AG04450 (cell line): ENCODE measurements around the gene LTO1. TPM values are rescaled to one million over a fixed set of nuclear protein-coding genes. Genes with fewer than 3 reads are reported as not detected.
"Not testable (repeated sequence)": the region's sequence is repeated elsewhere in the genome, so short reads cannot be mapped to it uniquely, and the experiment has no call there.

Experiments used
- CTCF ChIA-PET: fragments of 300-600, 350-600 bp; formaldehyde crosslinking; extraction: SDS; loops from one replicate; lab custom pipeline; 2022; ENCODE audit warnings: antibody characterized with exemption, inconsistent platforms; lab: Charles Lee
- POLR2A ChIA-PET: fragments of 350-600 bp; formaldehyde crosslinking; extraction: SDS; loops from one replicate; lab custom pipeline; 2021; ENCODE audit warnings: antibody characterized with exemption, inconsistent platforms; lab: Yijun Ruan, JAX
- DNase-seq: peaks from one replicate; pipeline ENCODE4 v3.0.0-alpha.2; 2011; ENCODE audit warnings: low read depth, low spot score
- H3K27ac ChIP-seq: one replicate; pipeline ENCODE4 v1.5.1; 2012; ENCODE audit warnings: low read depth, low read length, control low read depth
- H3K27me3 ChIP-seq: one replicate; pipeline ENCODE4 v1.6.0; 2012; ENCODE audit warnings: low read length; ENCODE audit not compliant: control insufficient read depth, insufficient read depth
- H3K4me3 ChIP-seq: 2 replicates; pipeline ENCODE4 v1.5.1; 2011; ENCODE audit warnings: mild to moderate bottlenecking, low read depth, low read length, control low read depth
- H3K9me3 ChIP-seq: 2 replicates; pipeline ENCODE4 v1.5.1; 2012; ENCODE audit warnings: low read length; ENCODE audit not compliant: control insufficient read depth, insufficient read depth
- polyA plus RNA-seq: library from polyadenylated mRNA; depleted of rRNA; stranded (reverse); fragments of >200 nt; gene quantifications from 2 replicates; pipeline ENCODE4 v1.2.3, GENCODE V29; 2011
- TF ChIP-seq, protein P1 (sequence below): IDR thresholded peaks from 2 replicates; pipeline ENCODE4 v1.5.1; 2011; ENCODE audit warnings: low read depth, low read length, control low read depth, inconsistent platforms

The LTO1 gene
- polyA plus RNA-seq, 1 experiment, result 18.3 TPM

DNA sequence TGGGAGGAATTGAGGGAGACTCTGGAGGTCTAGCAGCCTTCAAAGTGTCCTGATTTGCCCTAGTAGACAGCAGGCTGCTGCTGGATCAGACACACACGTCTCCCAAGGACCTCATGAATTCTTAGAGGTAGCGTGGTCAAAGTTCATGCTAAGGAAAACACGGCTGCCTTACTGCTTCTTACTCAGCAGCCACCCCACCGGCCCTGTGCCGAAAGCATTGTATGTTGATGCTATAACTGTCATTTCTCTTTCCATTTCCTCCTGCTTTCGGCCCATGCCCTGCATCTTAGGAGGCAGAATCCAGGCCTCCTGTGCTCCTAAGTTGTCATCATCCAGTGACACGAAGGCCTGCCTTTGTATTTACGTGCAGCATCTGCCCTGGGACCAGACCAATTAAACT lies 44.7 kb downstream of the LTO1 start:
- H3K4me3 ChIP-seq, result no peak overlapping the region
- peaks cover 16% of the 10 kb centered on the region for H3K9me3 ChIP-seq
- no peak for DNase-seq
- peaks cover 3% of the 10 kb centered on the region for H3K27me3 ChIP-seq
- no peak overlapping the region for H3K27ac ChIP-seq
- POLR2A ChIA-PET, result no interaction called here
- CTCF ChIA-PET, result no interaction called here
- TF ChIP-seq, protein P1, sequence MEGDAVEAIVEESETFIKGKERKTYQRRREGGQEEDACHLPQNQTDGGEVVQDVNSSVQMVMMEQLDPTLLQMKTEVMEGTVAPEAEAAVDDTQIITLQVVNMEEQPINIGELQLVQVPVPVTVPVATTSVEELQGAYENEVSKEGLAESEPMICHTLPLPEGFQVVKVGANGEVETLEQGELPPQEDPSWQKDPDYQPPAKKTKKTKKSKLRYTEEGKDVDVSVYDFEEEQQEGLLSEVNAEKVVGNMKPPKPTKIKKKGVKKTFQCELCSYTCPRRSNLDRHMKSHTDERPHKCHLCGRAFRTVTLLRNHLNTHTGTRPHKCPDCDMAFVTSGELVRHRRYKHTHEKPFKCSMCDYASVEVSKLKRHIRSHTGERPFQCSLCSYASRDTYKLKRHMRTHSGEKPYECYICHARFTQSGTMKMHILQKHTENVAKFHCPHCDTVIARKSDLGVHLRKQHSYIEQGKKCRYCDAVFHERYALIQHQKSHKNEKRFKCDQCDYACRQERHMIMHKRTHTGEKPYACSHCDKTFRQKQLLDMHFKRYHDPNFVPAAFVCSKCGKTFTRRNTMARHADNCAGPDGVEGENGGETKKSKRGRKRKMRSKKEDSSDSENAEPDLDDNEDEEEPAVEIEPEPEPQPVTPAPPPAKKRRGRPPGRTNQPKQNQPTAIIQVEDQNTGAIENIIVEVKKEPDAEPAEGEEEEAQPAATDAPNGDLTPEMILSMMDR, result no peak

DNA sequence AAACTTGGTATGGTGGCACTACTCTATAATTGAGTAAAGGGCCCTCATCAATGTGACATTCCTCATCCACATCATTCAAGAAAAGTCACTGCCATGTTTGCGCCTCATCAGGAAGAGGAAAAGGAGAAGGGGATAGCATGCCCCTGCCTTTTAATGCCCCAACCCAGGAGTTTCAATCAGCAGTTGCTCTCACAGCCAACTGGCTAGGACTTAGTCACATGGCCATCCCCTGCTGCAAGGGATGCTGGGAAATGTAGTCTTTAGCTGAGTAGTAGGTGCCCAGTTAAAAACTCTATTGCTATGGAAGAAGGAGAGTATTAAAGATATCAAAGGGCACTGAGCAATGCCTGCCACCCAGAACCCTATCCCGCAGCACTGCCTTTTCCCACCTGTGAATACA lies 45.1 kb downstream of the LTO1 start:
- H3K27ac ChIP-seq, result no peak overlapping the region
- no peak overlapping the region for H3K4me3 ChIP-seq
- peaks cover 16% of the 10 kb centered on the region for H3K9me3 ChIP-seq
- H3K27me3 ChIP-seq, result peaks cover 3% of the 10 kb centered on the region
- TF ChIP-seq, protein P1, result no peak
- POLR2A ChIA-PET, result no interaction called here
- DNase-seq, result no peak
- CTCF ChIA-PET, result no interaction called here

DNA sequence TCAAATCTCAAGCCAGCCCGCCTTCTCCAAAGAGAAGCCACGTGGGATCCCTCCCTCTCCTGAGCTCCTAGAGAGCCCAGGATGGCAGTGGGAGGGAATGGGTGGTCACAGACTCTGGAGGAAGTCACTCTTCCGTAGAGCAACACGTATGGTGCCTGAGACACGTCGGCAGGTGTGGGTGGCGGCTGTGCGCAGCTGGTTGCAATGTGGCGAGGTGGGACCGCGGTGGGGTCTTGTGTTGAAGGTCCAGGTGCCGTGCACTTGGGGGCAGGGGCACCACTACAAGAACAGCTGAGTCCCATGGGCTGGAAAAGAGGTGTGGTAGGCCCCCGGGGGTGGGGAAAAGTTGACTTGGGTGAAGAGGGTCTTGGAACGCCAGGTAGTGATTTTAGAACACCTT lies 47.6 kb downstream of the LTO1 start:
- Histone ChIP-seq H3K9me3 (peaks cover 16% of the 10 kb centered on the region), H3K4me3 (no peak overlapping the region), H3K27ac (no peak overlapping the region), H3K27me3 (peaks cover 3% of the 10 kb centered on the region)
- ChIA-PET CTCF (no interaction called here), POLR2A (no interaction called here)
- TF ChIP-seq, protein P1, result no peak
- DNase-seq, result no peak

DNA sequence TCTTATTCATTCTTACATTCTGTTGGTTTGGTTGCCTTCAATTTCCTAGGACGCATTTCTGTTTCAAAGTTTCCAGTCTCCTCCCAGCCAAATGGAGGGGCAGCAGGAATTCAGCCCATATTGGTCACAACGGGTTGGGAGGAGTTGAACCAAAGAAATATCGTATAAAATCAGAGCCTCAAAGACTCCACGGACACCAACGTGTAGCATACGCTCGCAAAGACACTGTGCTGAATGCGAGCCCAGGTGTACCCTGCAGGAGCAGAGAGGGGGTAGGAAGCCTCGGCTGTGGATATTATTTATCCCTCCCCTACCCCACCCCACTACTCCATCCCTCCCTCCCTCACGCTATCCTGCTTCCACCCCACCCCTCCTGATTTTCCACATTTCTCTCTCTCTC lies 49.7 kb downstream of the LTO1 start:
- CTCF ChIA-PET, result no interaction called here

DNA sequence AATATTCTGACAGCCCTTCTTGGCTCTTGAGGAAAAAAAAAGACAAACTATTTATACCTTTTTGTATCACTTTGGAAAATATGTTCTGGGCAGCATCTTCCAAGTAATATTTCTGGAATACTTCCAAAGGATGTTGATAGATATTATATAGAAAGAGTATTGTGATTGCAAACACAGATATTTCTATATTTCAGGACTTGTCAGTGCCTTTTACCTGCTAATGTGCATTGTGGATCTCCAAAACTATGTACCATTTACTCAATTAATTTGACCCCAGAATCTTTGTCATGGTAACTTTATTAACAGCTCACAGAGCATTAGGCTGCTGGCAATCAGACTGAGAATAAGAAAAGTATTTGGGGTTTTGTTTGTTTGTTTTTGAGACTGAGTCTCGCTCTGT lies 50.9 kb downstream of the LTO1 start:
- TF ChIP-seq, protein P1, result no peak
- POLR2A ChIA-PET, result no interaction called here
- CTCF ChIA-PET, result interaction anchor here (0.7 kb wide), 1 partner anchor 20 kb away, joined by 3 read pairs; no protein-coding TSS in a partner anchor
- Histone ChIP-seq H3K9me3 (peaks cover 12% of the 10 kb centered on the region), H3K27ac (no peak overlapping the region), H3K27me3 (peaks cover 6% of the 10 kb centered on the region), H3K4me3 (no peak overlapping the region)
- DNase-seq, result no peak

More for the DNA sequence above, 49.7 kb downstream of the LTO1 start:
- H3K4me3 ChIP-seq, result no peak overlapping the region
- H3K27ac ChIP-seq, result no peak overlapping the region
- H3K27me3 ChIP-seq, result peaks cover 6% of the 10 kb centered on the region
- H3K9me3 ChIP-seq, result peaks cover 16% of the 10 kb centered on the region
- DNase-seq, result no peak
- TF ChIP-seq, protein P1, result no peak
- POLR2A ChIA-PET, result no interaction called here

DNA sequence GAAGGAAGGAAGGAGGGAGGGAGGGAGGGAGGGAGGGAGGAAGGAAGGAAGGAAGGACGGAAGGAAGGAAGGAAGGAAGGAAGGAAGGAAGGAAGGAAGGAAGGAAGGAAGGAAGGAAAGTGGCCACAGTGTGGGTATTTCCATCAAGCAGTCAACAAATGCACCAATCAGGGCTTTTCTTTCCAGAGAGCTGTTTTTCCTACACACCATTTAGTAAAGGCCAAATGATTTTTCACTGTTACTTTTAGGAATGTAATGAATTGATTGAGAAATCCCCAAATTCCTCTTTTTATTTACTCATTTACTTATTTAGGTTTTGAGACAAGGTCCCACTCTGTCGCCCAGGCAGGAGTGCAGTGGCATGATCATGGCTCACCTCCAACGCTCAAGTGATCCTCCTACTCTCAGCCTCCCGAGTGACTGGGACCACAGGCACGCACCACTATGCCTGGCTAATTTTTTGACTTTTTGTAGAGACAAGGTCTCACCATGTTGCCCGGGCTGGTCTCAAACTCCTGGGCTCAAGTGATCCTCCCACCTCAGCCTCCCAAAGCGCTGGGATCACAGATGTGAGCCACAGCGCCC lies 53.0 kb downstream of the LTO1 start:
- H3K9me3 ChIP-seq, H3K27ac ChIP-seq, H3K4me3 ChIP-seq, POLR2A ChIA-PET, DNase-seq, CTCF ChIA-PET, H3K27me3 ChIP-seq: not testable (repeated sequence)
